ENCODE measurements around the gene FAM171A1. TPM values are rescaled to one million over a fixed set of nuclear protein-coding genes. Genes with fewer than 3 reads are reported as not detected.
"Not testable (repeated sequence)": the region's sequence is repeated elsewhere in the genome, so short reads cannot be mapped to it uniquely, and the experiment has no call there.

The FAM171A1 gene
- total and polyA plus RNA-seq, 2 donors (not counting 3 experiments of a cell fraction or from before 2014, with no cell fraction given) = 56.3 to 75.8 TPM

- no peak for FAIRE-seq
- dilution Hi-C loops (cut with MboI; ENCODE audit: extremely low pct_ligation_motif_present, low sequenced_read_pairs) = no loop called here
- CTCF ChIA-PET = no interaction called here
These were observed 92.3 kb downstream of the FAM171A1 start for GRCh38 chr10:15278786-15279185.

GRCh38 chr10:15276039-15276438, 95.0 kb downstream of the FAM171A1 start:
- not testable (repeated sequence) for DNase-seq (ENCODE audit: low read depth, low spot score); BruUV-seq (replicated peaks); FAIRE-seq

More at GRCh38 chr10:15278786-15279185, 92.3 kb downstream of the FAM171A1 start:
- Histone ChIP-seq H3K27ac (ENCODE audit: insufficient read depth, low read depth, low read length) (no peak overlapping the region), H3K4me1 (ENCODE audit: control insufficient read depth, extremely low read depth, insufficient read depth, low read length) (peaks cover 3% of the 10 kb centered on the region), H4K20me1 (replicated peaks; ENCODE audit: control insufficient read depth, extremely low read depth, insufficient read depth, low read length) (no peaks in the 10 kb centered on the region), H3K9me1 (replicated peaks; ENCODE audit: control insufficient read depth, extremely low read depth, insufficient read depth, low read length) (no peaks in the 10 kb centered on the region), H2AFZ (ENCODE audit: low read depth, low read length) (no peak overlapping the region), H3K4me3 (replicated peaks in 1 of 3; ENCODE audit: insufficient read depth in 1 of 3, low read depth in 1 of 3, low read length in 3 of 3) (no peak overlapping the region), H3K9me3 (replicated peaks; ENCODE audit: control insufficient read depth, insufficient read depth, low read length) (no peaks in the 10 kb centered on the region), H3K79me2 (ENCODE audit: control insufficient read depth, insufficient read depth, low read length) (no peaks in the 10 kb centered on the region), H3K27me3 (ENCODE audit: control insufficient read depth in 2 of 2, insufficient read depth in 2 of 2, low read length in 2 of 2) (no peaks in the 10 kb centered on the region), H3K9ac (replicated peaks; ENCODE audit: extremely low read depth, insufficient read depth, low read length) (no peak overlapping the region), H3K36me3 (ENCODE audit: control insufficient read depth in 2 of 2, extremely low read depth in 1 of 2, insufficient read depth in 2 of 2, low read length in 2 of 2) (peaks cover 5 to 10% of the 10 kb centered on the region in 2 experiments), H3K4me2 (ENCODE audit: insufficient read depth, low read length) (no peak overlapping the region)
- BruUV-seq (replicated peaks) = no TSS peak
- intact Hi-C loops (cut with micrococcal nuclease) = no loop called here
- DNase-seq (ENCODE audit: low read depth, low spot score) = no peak
- TF ChIP-seq JUN (IDR thresholded peaks at IDR 0.05; ENCODE audit: borderline replicate concordance, insufficient read depth, insufficient read length, low read depth) (no peak), CTCF (IDR thresholded peaks at IDR 0.05; ENCODE audit: extremely low read depth in 1 of 2, insufficient read depth in 1 of 2, low read depth in 1 of 2, low read length in 2 of 2) (no peak), POLR2AphosphoS5 (IDR thresholded peaks at IDR 0.05; ENCODE audit: insufficient read depth, low read depth, low read length) (no peak), MAX (IDR thresholded peaks at IDR 0.05; ENCODE audit: insufficient read depth, insufficient read length) (no peak), EZH2 (IDR thresholded peaks at IDR 0.05; ENCODE audit: borderline replicate concordance, low read depth, low read length, severe bottlenecking) (no peak), MYC (IDR thresholded peaks at IDR 0.05; ENCODE audit: low read depth, low read length) (no peak), POLR2A (IDR thresholded peaks at IDR 0.05; ENCODE audit: low read depth, low read length) (no peak), GATA2 (IDR thresholded peaks at IDR 0.05; ENCODE audit: insufficient read depth, insufficient read length, low read depth, low read length) (no peak), FOS (IDR thresholded peaks at IDR 0.05; ENCODE audit: borderline replicate concordance, insufficient read depth, low read length) (no peak)
- POLR2A ChIA-PET = no interaction called here

DNA sequence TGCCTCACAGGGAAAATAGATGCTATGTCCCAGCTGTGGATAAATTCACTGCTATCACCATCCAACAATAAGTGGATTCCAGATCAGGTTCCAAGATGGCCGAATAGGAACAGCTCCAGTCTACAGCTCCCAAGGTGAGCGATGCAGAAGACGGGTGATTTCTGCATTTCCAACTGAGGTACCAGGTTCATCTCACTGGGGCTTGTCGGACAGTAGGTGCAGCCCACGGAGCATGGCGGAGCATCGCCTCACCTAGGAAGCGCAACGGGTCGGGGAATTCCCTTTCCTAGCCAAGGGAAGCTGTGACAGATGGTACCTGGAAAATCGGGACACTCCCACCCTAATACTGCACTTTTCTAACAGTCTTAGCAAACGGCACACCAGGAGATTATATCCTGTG, 101.3 kb downstream of the FAM171A1 start:
- H3K4me3 ChIP-seq (replicated peaks in 1 of 3; ENCODE audit: insufficient read depth in 1 of 3, low read depth in 1 of 3, low read length in 3 of 3); H3K4me2 ChIP-seq (ENCODE audit: insufficient read depth, low read length); H2AFZ ChIP-seq (ENCODE audit: low read depth, low read length); H3K79me2 ChIP-seq (ENCODE audit: control insufficient read depth, insufficient read depth, low read length); intact Hi-C loops (cut with micrococcal nuclease); H3K9me3 ChIP-seq (replicated peaks; ENCODE audit: control insufficient read depth, insufficient read depth, low read length); FAIRE-seq; H3K4me1 ChIP-seq (ENCODE audit: control insufficient read depth, extremely low read depth, insufficient read depth, low read length); DNase-seq (ENCODE audit: low read depth, low spot score); H3K27ac ChIP-seq (ENCODE audit: insufficient read depth, low read depth, low read length); H3K9me1 ChIP-seq (replicated peaks; ENCODE audit: control insufficient read depth, extremely low read depth, insufficient read depth, low read length); POLR2A ChIA-PET; H3K27me3 ChIP-seq (ENCODE audit: control insufficient read depth in 2 of 2, insufficient read depth in 2 of 2, low read length in 2 of 2); H3K9ac ChIP-seq (replicated peaks; ENCODE audit: extremely low read depth, insufficient read depth, low read length); H4K20me1 ChIP-seq (replicated peaks; ENCODE audit: control insufficient read depth, extremely low read depth, insufficient read depth, low read length); dilution Hi-C loops (cut with MboI; ENCODE audit: extremely low pct_ligation_motif_present, low sequenced_read_pairs); BruUV-seq (replicated peaks): not testable (repeated sequence)
- H3K36me3 ChIP-seq (ENCODE audit: control insufficient read depth in 2 of 2, extremely low read depth in 1 of 2, insufficient read depth in 2 of 2, low read length in 2 of 2) = peaks cover 3 to 16% of the 10 kb centered on the region in 2 experiments
- CTCF ChIA-PET = interaction anchor here (1.4 kb wide), 1 partner anchor 12 kb away, joined by 3 read pairs; no protein-coding TSS in a partner anchor

More at GRCh38 chr10:15276039-15276438, 95.0 kb downstream of the FAM171A1 start:
- H3K9me1 ChIP-seq (replicated peaks; ENCODE audit: control insufficient read depth, extremely low read depth, insufficient read depth, low read length); H3K4me2 ChIP-seq (ENCODE audit: insufficient read depth, low read length); H4K20me1 ChIP-seq (replicated peaks; ENCODE audit: control insufficient read depth, extremely low read depth, insufficient read depth, low read length); H3K9ac ChIP-seq (replicated peaks; ENCODE audit: extremely low read depth, insufficient read depth, low read length); H3K4me3 ChIP-seq (replicated peaks in 1 of 3; ENCODE audit: insufficient read depth in 1 of 3, low read depth in 1 of 3, low read length in 3 of 3); H3K27me3 ChIP-seq (ENCODE audit: control insufficient read depth in 2 of 2, insufficient read depth in 2 of 2, low read length in 2 of 2); H3K36me3 ChIP-seq (ENCODE audit: control insufficient read depth in 2 of 2, extremely low read depth in 1 of 2, insufficient read depth in 2 of 2, low read length in 2 of 2); CTCF ChIA-PET; H3K79me2 ChIP-seq (ENCODE audit: control insufficient read depth, insufficient read depth, low read length); POLR2A ChIA-PET; H2AFZ ChIP-seq (ENCODE audit: low read depth, low read length); dilution Hi-C loops (cut with MboI; ENCODE audit: extremely low pct_ligation_motif_present, low sequenced_read_pairs); intact Hi-C loops (cut with micrococcal nuclease); H3K27ac ChIP-seq (ENCODE audit: insufficient read depth, low read depth, low read length); H3K4me1 ChIP-seq (ENCODE audit: control insufficient read depth, extremely low read depth, insufficient read depth, low read length); H3K9me3 ChIP-seq (replicated peaks; ENCODE audit: control insufficient read depth, insufficient read depth, low read length): not testable (repeated sequence)

Measured in endothelial cell of umbilical vein (primary cell).